Neural cell (in vitro differentiated cells): Measurements from ENCODE around the gene LMO1. TPM values are rescaled to one million over a fixed set of nuclear protein-coding genes. Genes with fewer than 3 reads are reported as not detected.

ENCODE experiments used
- H2AFZ ChIP-seq: fragments of 200-600, 300-800 bp; sonication (generic), shearing (Covaris generic); 2 replicates; pipeline ENCODE4 v1.6.0; 2014; ENCODE audit warnings: low read depth, mild to moderate bottlenecking, antibody characterized with exemption, low read length, moderate library complexity
- H3F3A ChIP-seq: fragments of 200-600 bp; shearing (Covaris generic); 2 replicates; pipeline ENCODE4 v1.6.1; 2016; ENCODE audit warnings: mild to moderate bottlenecking, moderate library complexity, mixed read lengths, antibody characterized with exemption, low read length; ENCODE audit not compliant: insufficient read depth, poor library complexity, severe bottlenecking
- H3K27ac ChIP-seq: fragments of 200-600, 300-800 bp; sonication (generic), shearing (Covaris generic); 2 replicates; pipeline ENCODE4 v1.5.1; 2014; ENCODE audit warnings: mild to moderate bottlenecking, low read length, moderate library complexity
- H3K27me3 ChIP-seq: fragments of 300-800, 200-600 bp; sonication (generic), shearing (Covaris generic); 2 replicates; pipeline ENCODE4 v1.6.0; 2014; ENCODE audit warnings: mild to moderate bottlenecking, low read depth, low read length, moderate library complexity; ENCODE audit not compliant: insufficient read depth
- H3K36me3 ChIP-seq: fragments of 300-800, 200-600 bp; sonication (generic), shearing (Covaris generic); 2 replicates; pipeline ENCODE4 v1.5.1; 2014; ENCODE audit warnings: mild to moderate bottlenecking, antibody characterized with exemption, low read length, moderate library complexity; ENCODE audit not compliant: insufficient read depth
- H3K4me2 ChIP-seq: fragments of 300-800, 200-600 bp; sonication (generic), shearing (Covaris generic); 2 replicates; pipeline ENCODE4 v1.6.0; 2014; ENCODE audit warnings: mild to moderate bottlenecking, low read length
- H3K4me3 ChIP-seq: fragments of 300-800, 200-600 bp; sonication (generic), shearing (Covaris generic); 2 replicates; pipeline ENCODE4 v1.5.1; 2014; ENCODE audit warnings: mild to moderate bottlenecking, low read length, moderate library complexity
- H3K79me2 ChIP-seq: fragments of 200-600 bp; shearing (Covaris generic); replicated peaks from 2 replicates; pipeline ENCODE4 v1.6.0; 2014; ENCODE audit warnings: mild to moderate bottlenecking, low read length, moderate library complexity; ENCODE audit not compliant: insufficient read depth
- H3K9ac ChIP-seq: fragments of 300-800, 200-600 bp; sonication (generic), shearing (Covaris generic); 2 replicates; pipeline ENCODE4 v1.6.1; 2016; ENCODE audit warnings: mild to moderate bottlenecking, low read length, mixed read lengths
- H3K9me2 ChIP-seq: fragments of 200-600 bp; shearing (Covaris generic); 2 replicates; pipeline ENCODE4 v1.6.1; 2016; ENCODE audit warnings: mild to moderate bottlenecking, low read length, mixed read lengths; ENCODE audit not compliant: insufficient read depth
- H3K9me3 ChIP-seq: fragments of 200-600, 300-800 bp; sonication (generic), shearing (Covaris generic); 2 replicates; pipeline ENCODE4 v1.6.1; 2016; ENCODE audit warnings: mild to moderate bottlenecking, mixed run types, low read length, moderate library complexity, mixed read lengths
- H4K20me1 ChIP-seq: fragments of 200-600 bp; shearing (Covaris generic); 2 replicates; pipeline ENCODE4 v1.6.1; 2016; ENCODE audit warnings: mild to moderate bottlenecking, mixed run types; ENCODE audit not compliant: insufficient read depth
- CTCF ChIP-seq: fragments of 450-650 bp; IDR thresholded peaks from 2 replicates; pipeline ENCODE4 v1.5.1; 2014; ENCODE audit warnings: antibody characterized with exemption, mild to moderate bottlenecking, moderate library complexity; ENCODE audit not compliant: poor library complexity, severe bottlenecking
- EP300 ChIP-seq: fragments of 450-650 bp; conservative IDR thresholded peaks from 2 replicates; pipeline ENCODE4 v1.6.1; 2014; ENCODE audit warnings: antibody characterized with exemption, mild to moderate bottlenecking, moderate library complexity; ENCODE audit not compliant: poor library complexity, severe bottlenecking
- EZH2 ChIP-seq: fragments of 200-600, 300-800 bp; shearing (Covaris generic), sonication (generic); IDR thresholded peaks from 2 replicates; pipeline ENCODE4 v1.6.1; 2014; ENCODE audit warnings: antibody characterized with exemption, low read length, borderline replicate concordance, mild to moderate bottlenecking; ENCODE audit not compliant: insufficient read depth, poor library complexity, severe bottlenecking
- MXI1 ChIP-seq: fragments of 450-650 bp; conservative IDR thresholded peaks from 2 replicates; pipeline ENCODE4 v1.6.1; 2014; ENCODE audit warnings: antibody characterized with exemption, mild to moderate bottlenecking; ENCODE audit not compliant: poor library complexity, severe bottlenecking
- POLR2AphosphoS5 ChIP-seq: IDR thresholded peaks from 2 replicates; pipeline ENCODE4 v1.6.1; 2012
- RAD21 ChIP-seq: fragments of 450-650 bp; conservative IDR thresholded peaks from 2 replicates; pipeline ENCODE4 v1.6.1; 2014; ENCODE audit warnings: antibody characterized with exemption, mild to moderate bottlenecking, moderate library complexity
- REST ChIP-seq: IDR thresholded peaks from 2 replicates; pipeline ENCODE4 v1.6.1; 2012; ENCODE audit warnings: borderline replicate concordance
- SMC3 ChIP-seq: fragments of 450-650 bp; conservative IDR thresholded peaks from 2 replicates; pipeline ENCODE4 v1.6.1; 2014; ENCODE audit warnings: antibody characterized with exemption, mild to moderate bottlenecking, moderate library complexity; ENCODE audit not compliant: poor library complexity
- TAF1 ChIP-seq: IDR thresholded peaks from 2 replicates; pipeline ENCODE4 v1.6.1; 2012; ENCODE audit warnings: low read depth
- polyA plus RNA-seq: library from polyadenylated mRNA; depleted of rRNA; stranded (reverse); fragments of >200 nt; gene quantifications from 2 replicates; pipeline ENCODE4 v1.2.3, GENCODE V29; 2014

LMO1 gene
- polyA plus RNA-seq, 1 donor from 2014 or later: 4.4 TPM

GRCh38 chr11:8207080-8208000 is 56.3 kb downstream of the LMO1 start:
- no peak overlapping the region for H3K27ac ChIP-seq
- no peaks in the 10 kb centered on the region for H3K27me3 ChIP-seq
- no peak overlapping the region for H3K9ac ChIP-seq
- no peaks in the 10 kb centered on the region for H3F3A ChIP-seq
- H4K20me1 ChIP-seq: no peaks in the 10 kb centered on the region
- no peaks in the 10 kb centered on the region for H3K9me2 ChIP-seq
- no peaks in the 10 kb centered on the region for H3K9me3 ChIP-seq
- no peak overlapping the region for H3K4me2 ChIP-seq
- no peaks in the 10 kb centered on the region for H3K36me3 ChIP-seq
- no peak for TF ChIP-seq TAF1
- TF ChIP-seq SMC3: no peak
- TF ChIP-seq MXI1: no peak
- no peak for TF ChIP-seq POLR2AphosphoS5
- H3K79me2 ChIP-seq: no peaks in the 10 kb centered on the region
- no peak overlapping the region for H2AFZ ChIP-seq
- H3K4me3 ChIP-seq: no peak overlapping the region

- no peaks in the 10 kb centered on the region for H3K9me3 ChIP-seq
- no peak overlapping the region for H3K4me2 ChIP-seq
- no peak for TF ChIP-seq MXI1
- no peak for TF ChIP-seq REST
- TF ChIP-seq EZH2: no peak
- TF ChIP-seq RAD21: no peak
- no peak for TF ChIP-seq POLR2AphosphoS5
- TF ChIP-seq SMC3: no peak
- TF ChIP-seq EP300: no peak
- no peak for TF ChIP-seq CTCF
- no peak for TF ChIP-seq TAF1
- no peaks in the 10 kb centered on the region for H3F3A ChIP-seq
- H3K9ac ChIP-seq: no peak overlapping the region
- H2AFZ ChIP-seq: no peak overlapping the region
- H3K79me2 ChIP-seq: no peaks in the 10 kb centered on the region
- no peak overlapping the region for H3K27ac ChIP-seq
- no peaks in the 10 kb centered on the region for H3K9me2 ChIP-seq
- no peaks in the 10 kb centered on the region for H3K27me3 ChIP-seq
- no peaks in the 10 kb centered on the region for H3K36me3 ChIP-seq
- H4K20me1 ChIP-seq: no peaks in the 10 kb centered on the region
- H3K4me3 ChIP-seq: no peak overlapping the region
Observed at GRCh38 chr11:8206251-8207079, 57.2 kb downstream of the LMO1 start.
